CD4-positive, alpha-beta T cell (primary cell): ENCODE results near the gene IRS2. TPM values are rescaled to one million over a fixed set of nuclear protein-coding genes. Genes with fewer than 3 reads are reported as not detected.

Experiments used
- ATAC-seq: fragments of 200-7000 bp; cut with Tn5 transposase; one replicate; pipeline ENCODE4 v1.10.0; 2022; ENCODE audit warnings: mild to moderate bottlenecking; ENCODE audit not compliant: poor library complexity
- CTCF ChIA-PET: fragments of 350-600 bp; sonication (Branson Sonifier 250); formaldehyde crosslinking; loops from one replicate; lab custom pipeline; 2021; ENCODE audit warnings: antibody characterized with exemption, inconsistent platforms; lab: Charles Lee
- POLR2A ChIA-PET: fragments of 350-600 bp; sonication (Branson Sonifier 250); formaldehyde crosslinking; loops from one replicate; lab custom pipeline; 2021; ENCODE audit warnings: antibody characterized with exemption, inconsistent platforms; lab: Charles Lee
- DNase-seq, 14 experiments: peaks; one replicate each; pipeline ENCODE4 v3.0.0-alpha.2; 2013 to 2020; ENCODE audit warnings: mixed read lengths in 2 of 14
- H3K27ac ChIP-seq, 2 donors: one replicate each; pipeline versions ENCODE4 v1.5.1 to v1.7.0; 2013; ENCODE audit warnings: low read length in 2 of 2, low read depth in 1 of 2, mild to moderate bottlenecking in 1 of 2
- H3K27me3 ChIP-seq, 2 experiments: 1 replicate in 1 of 2; 2 replicates in 1 of 2; pipeline versions ENCODE4 v1.6.1 to v1.7.0; 2013; ENCODE audit warnings: low read length in 2 of 2, control low read depth in 1 of 2, mild to moderate bottlenecking in 1 of 2, moderate library complexity in 1 of 2; ENCODE audit not compliant: insufficient read depth in 2 of 2, control insufficient read depth in 1 of 2
- H3K36me3 ChIP-seq: one replicate; pipeline ENCODE4 v1.6.1; 2013; ENCODE audit warnings: low read length, control low read depth; ENCODE audit not compliant: insufficient read depth
- H3K4me1 ChIP-seq: one replicate; pipeline ENCODE4 v1.6.1; 2013; ENCODE audit warnings: low read length, control low read depth; ENCODE audit not compliant: insufficient read depth
- H3K4me3 ChIP-seq: one replicate; pipeline ENCODE4 v1.5.1; 2013; ENCODE audit warnings: mild to moderate bottlenecking, low read length, moderate library complexity
- H3K9me3 ChIP-seq, 2 experiments: 1 replicate in 1 of 2; 2 replicates in 1 of 2; pipeline versions ENCODE4 v1.6.1 to v1.7.0; 2013; ENCODE audit warnings: low read length in 2 of 2, mild to moderate bottlenecking in 2 of 2, control low read depth in 1 of 2, moderate library complexity in 1 of 2; ENCODE audit not compliant: control insufficient read depth in 1 of 2, insufficient read depth in 1 of 2
- H3K27ac Mint-ChIP-seq: one replicate; pipeline ENCODE4 v1.8.0; 2020; ENCODE audit warnings: mixed read lengths
- H3K27me3 Mint-ChIP-seq: one replicate; pipeline ENCODE4 v1.8.0; 2021; ENCODE audit warnings: mixed read lengths
- H3K36me3 Mint-ChIP-seq: one replicate; pipeline ENCODE4 v1.8.0; 2021; ENCODE audit warnings: low read depth, mixed read lengths
- H3K4me1 Mint-ChIP-seq: one replicate; pipeline ENCODE4 v1.8.0; 2021; ENCODE audit warnings: low read depth, mixed read lengths
- H3K4me3 Mint-ChIP-seq: one replicate; pipeline ENCODE4 v1.8.0; 2020; ENCODE audit warnings: mild to moderate bottlenecking, mixed read lengths
- H3K9me3 Mint-ChIP-seq: one replicate; pipeline ENCODE4 v1.8.0; 2020; ENCODE audit warnings: mixed read lengths
- CTCF ChIP-seq: fragments of 200-600 bp; IDR thresholded peaks from one replicate; pipeline ENCODE4 v1.8.0; 2022; ENCODE audit warnings: antibody characterized with exemption, mild to moderate bottlenecking
- intact Hi-C, 2 experiments: fragments of 100-400 bp; cut with DNase I in 1 of 2; cut with micrococcal nuclease in 1 of 2; formaldehyde crosslinking; loops; one replicate each; pipeline versions ENCODE4 v1.15.1 to v1.9.0; 2023 to 2025; cut with DNase I, micrococcal nuclease
- total RNA-seq, 174 experiments: library from RNA in 2 of 174; stranded (reverse) in 2 of 174; gene quantifications; one replicate each; pipeline ENCODE4 v1.2.3 and lab custom pipeline; 2021 to 2026

The IRS2 gene
- total RNA-seq, 2 experiments from 2014 or later, result 188 to 193 TPM

GRCh38 chr13:109737046-109737573, 49.3 kb downstream of the IRS2 start:
- Histone ChIP-seq H3K4me1 (peaks cover 10% of the 10 kb centered on the region), H3K36me3 (no peaks in the 10 kb centered on the region), H3K9me3 (no peaks in the 10 kb centered on the region), H3K27ac (no peak overlapping the region), H3K27me3 (no peaks in the 10 kb centered on the region), H3K4me3 (no peak overlapping the region)
- ChIA-PET CTCF (no interaction called here), POLR2A (no interaction called here)
- no peak for ATAC-seq
- peaks cover 9% of the 10 kb centered on the region for H3K27me3 Mint-ChIP-seq
- H3K4me1 Mint-ChIP-seq, result peaks cover 9% of the 10 kb centered on the region
- no peak for DNase-seq
- H3K36me3 Mint-ChIP-seq, result no peaks in the 10 kb centered on the region
- intact Hi-C loops, result no loop called here
- no peak overlapping the region for H3K27ac Mint-ChIP-seq
- no peaks in the 10 kb centered on the region for H3K9me3 Mint-ChIP-seq
- no peak overlapping the region for H3K4me3 Mint-ChIP-seq
- TF ChIP-seq CTCF, result no peak

DNA sequence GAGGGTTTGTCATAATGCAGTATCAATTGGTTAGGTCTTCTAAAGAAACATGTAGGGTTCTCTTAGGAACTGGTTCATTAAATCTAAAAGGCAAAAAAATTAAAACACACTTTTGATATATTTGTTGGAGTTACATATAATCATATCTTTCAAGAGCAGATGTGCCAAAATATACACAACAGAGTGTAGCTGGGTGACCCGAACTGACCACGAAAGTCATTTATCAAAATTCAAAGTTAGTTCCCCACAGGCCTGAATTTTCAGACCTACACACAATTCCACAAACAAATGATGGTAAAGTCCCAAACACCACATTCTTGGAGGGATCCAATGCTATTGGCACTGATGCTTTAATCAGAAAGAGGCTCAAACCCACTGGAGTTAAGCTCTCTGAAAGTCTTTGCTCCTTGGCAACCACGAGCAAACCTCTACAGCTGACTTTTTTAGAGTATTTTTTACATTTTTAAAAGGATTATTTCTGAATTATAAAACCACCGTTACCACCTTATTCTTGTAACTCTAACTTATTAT, 50.9 kb downstream of the IRS2 start:
- intact Hi-C loops, result no loop called here
- no peak overlapping the region for H3K27ac ChIP-seq
- TF ChIP-seq CTCF, result no peak
- CTCF ChIA-PET, result no interaction called here
- ATAC-seq, result no peak
- POLR2A ChIA-PET, result no interaction called here
- no peak overlapping the region for H3K27ac Mint-ChIP-seq
- H3K27me3 Mint-ChIP-seq, result peaks cover 6% of the 10 kb centered on the region
- no peaks in the 10 kb centered on the region for H3K27me3 ChIP-seq
- no peaks in the 10 kb centered on the region for H3K36me3 Mint-ChIP-seq
- H3K4me3 Mint-ChIP-seq, result no peak overlapping the region
- no peak overlapping the region for H3K4me3 ChIP-seq
- no peaks in the 10 kb centered on the region for H3K9me3 Mint-ChIP-seq
- H3K36me3 ChIP-seq, result no peaks in the 10 kb centered on the region
- H3K4me1 Mint-ChIP-seq, result peaks cover 6% of the 10 kb centered on the region
- DNase-seq, result no peak
- peaks cover 10% of the 10 kb centered on the region for H3K4me1 ChIP-seq
- H3K9me3 ChIP-seq, result no peaks in the 10 kb centered on the region

DNA sequence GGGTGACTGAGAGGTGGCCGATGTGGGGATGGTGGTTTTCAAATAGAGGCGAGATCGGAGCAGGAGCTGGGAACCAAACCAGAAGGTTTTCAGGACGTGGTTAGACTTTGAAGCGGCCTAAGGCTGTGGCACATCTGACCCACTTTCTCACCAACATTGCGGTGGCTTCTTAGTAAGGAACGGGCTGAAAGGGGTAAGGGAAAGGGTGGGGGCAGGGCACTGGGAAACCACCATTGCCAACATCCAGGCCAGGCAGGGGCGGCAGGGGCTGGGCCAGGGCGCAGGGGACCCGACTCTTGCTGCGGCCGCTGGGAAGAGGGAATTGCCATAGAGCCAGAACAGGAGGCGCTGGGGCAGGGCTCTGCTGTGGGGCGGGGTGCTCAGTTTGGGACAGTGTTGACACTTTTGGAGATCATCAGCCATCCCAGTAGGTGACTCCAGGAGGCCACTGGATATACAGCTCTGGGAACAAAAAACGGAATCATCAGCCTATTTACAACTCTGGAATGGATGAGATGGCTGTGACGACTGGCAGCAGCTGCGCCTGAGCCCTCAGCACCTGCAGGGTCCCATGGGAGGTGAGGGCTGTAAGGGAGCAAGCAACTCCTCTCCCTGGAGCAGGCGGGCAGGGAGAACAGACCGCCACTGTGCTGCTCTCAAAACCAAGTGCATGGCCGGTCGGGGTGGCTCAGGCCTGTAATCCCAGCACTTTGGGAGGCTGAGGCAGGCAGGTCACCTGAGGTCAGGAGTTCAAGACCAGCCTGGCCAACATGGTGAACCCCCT, 52.2 kb downstream of the IRS2 start:
- peaks cover 10% of the 10 kb centered on the region for H3K4me1 ChIP-seq
- no peaks in the 10 kb centered on the region for H3K27me3 ChIP-seq
- CTCF ChIA-PET, result no interaction called here
- POLR2A ChIA-PET, result no interaction called here
- no peak for TF ChIP-seq CTCF
- Mint-ChIP-seq H3K9me3 (no peaks in the 10 kb centered on the region), H3K27me3 (peaks cover 9% of the 10 kb centered on the region), H3K4me3 (no peak overlapping the region), H3K36me3 (no peaks in the 10 kb centered on the region), H3K4me1 (no peaks in the 10 kb centered on the region), H3K27ac (no peak overlapping the region)
- no peak overlapping the region for H3K27ac ChIP-seq
- intact Hi-C loops, result no loop called here
- no peaks in the 10 kb centered on the region for H3K9me3 ChIP-seq
- ATAC-seq, result no peak
- no peak overlapping the region for H3K4me3 ChIP-seq
- peak in 3 of 14 experiments; percentile 8 to 46 (median 23) for DNase-seq
- no peaks in the 10 kb centered on the region for H3K36me3 ChIP-seq
